Kidney (tissue), 14 donors: ENCODE data around the gene MKRN3. TPM values are rescaled to one million over a fixed set of nuclear protein-coding genes. Genes with fewer than 3 reads are reported as not detected.
"Not testable (repeated sequence)": the region's sequence is repeated elsewhere in the genome, so short reads cannot be mapped to it uniquely, and the experiment has no call there.

ENCODE experiments used
- DNase-seq, 5 donors: peaks; one replicate each; pipeline ENCODE4 v3.0.0-alpha.2; 2013 to 2020
- FAIRE-seq: peaks from 2 replicates; lab custom pipeline; 2012; peaks lifted over from hg19 to GRCh38; lab: Jason Lieb, UNC
- H3K27ac ChIP-seq, 2 donors: one replicate each; pipeline ENCODE4 v1.7.0; 2013; ENCODE audit warnings: low read depth in 2 of 2, low read length in 2 of 2, inconsistent platforms in 1 of 2
- H3K27me3 ChIP-seq: one replicate; pipeline ENCODE4 v1.7.1; 2013; ENCODE audit warnings: low read length, inconsistent platforms; ENCODE audit not compliant: control insufficient read depth, insufficient read depth
- H3K36me3 ChIP-seq, 3 donors: one replicate each; pipeline versions ENCODE4 v1.7.0 to v1.7.1; 2013; ENCODE audit warnings: low read length in 3 of 3, control low read depth in 1 of 3, inconsistent platforms in 1 of 3; ENCODE audit not compliant: insufficient read depth in 3 of 3, control insufficient read depth in 2 of 3
- H3K4me1 ChIP-seq, 3 donors: one replicate each; pipeline versions ENCODE4 v1.7.0 to v1.7.1; 2013; ENCODE audit warnings: low read length in 3 of 3, inconsistent platforms in 1 of 3, low read depth in 1 of 3; ENCODE audit not compliant: control insufficient read depth in 2 of 3, insufficient read depth in 2 of 3
- H3K4me3 ChIP-seq, 3 donors: one replicate each; pipeline versions ENCODE4 v1.7.0 to v1.8.1; 2013; ENCODE audit warnings: low read length in 3 of 3, control low read depth in 1 of 3, inconsistent platforms in 1 of 3
- H3K9ac ChIP-seq, 3 donors: one replicate each; pipeline versions ENCODE4 v1.7.0 to v1.7.1; 2013; ENCODE audit warnings: low read length in 3 of 3, control low read depth in 1 of 3, inconsistent platforms in 1 of 3
- H3K9me3 ChIP-seq, 3 donors: one replicate each; pipeline versions ENCODE4 v1.7.0 to v1.7.1; 2013; ENCODE audit warnings: low read length in 3 of 3, control low read depth in 1 of 3, inconsistent platforms in 1 of 3; ENCODE audit not compliant: control insufficient read depth in 2 of 3, insufficient read depth in 1 of 3
- intact Hi-C: fragments of 100-400 bp; cut with DNase I; formaldehyde crosslinking; loops from one replicate; pipeline ENCODE4 v1.11.1; 2022
- polyA plus RNA-seq: library from polyadenylated mRNA; stranded (reverse); fragments of 350-450 nt; fragmentation: Illumina TruSeq; extraction: RNeasy Lipid Tissue Mini Kit (QIAGEN cat#74804); gene quantifications from one replicate; pipeline ENCODE4 v1.2.3, GENCODE V29; 2014; ENCODE audit warnings: low read depth, low replicate concordance; ENCODE audit not compliant: insufficient read depth
- total RNA-seq: library from RNA; stranded (reverse); fragmentation: NEBNext Ultra II Directional; extraction: Animal tissue kit (Norgen Biotek cat#: 25700); gene quantifications from one replicate; pipeline ENCODE4 v1.2.1, GENCODE V29; 2021
- TF ChIP-seq, protein P1 (sequence below): IDR thresholded peaks from 3 replicates; pipeline ENCODE4 v1.5.1; 2012; ENCODE audit warnings: mild to moderate bottlenecking, moderate library complexity, borderline replicate concordance; ENCODE audit not compliant: insufficient read depth; ENCODE audit errors: extremely low read depth
- donor health status: control.
- donor health status: control.
- donor health status: control.
- donor health status: control.
- donor health status: control.
- donor health status: DM: yes; HTN: yes; CAD: no.
- donor health status: Normal renal cell carcinoma (clear cell type).

Gene MKRN3
- total and polyA plus RNA-seq, 2 donors from 2014 or later = not detected

DNA sequence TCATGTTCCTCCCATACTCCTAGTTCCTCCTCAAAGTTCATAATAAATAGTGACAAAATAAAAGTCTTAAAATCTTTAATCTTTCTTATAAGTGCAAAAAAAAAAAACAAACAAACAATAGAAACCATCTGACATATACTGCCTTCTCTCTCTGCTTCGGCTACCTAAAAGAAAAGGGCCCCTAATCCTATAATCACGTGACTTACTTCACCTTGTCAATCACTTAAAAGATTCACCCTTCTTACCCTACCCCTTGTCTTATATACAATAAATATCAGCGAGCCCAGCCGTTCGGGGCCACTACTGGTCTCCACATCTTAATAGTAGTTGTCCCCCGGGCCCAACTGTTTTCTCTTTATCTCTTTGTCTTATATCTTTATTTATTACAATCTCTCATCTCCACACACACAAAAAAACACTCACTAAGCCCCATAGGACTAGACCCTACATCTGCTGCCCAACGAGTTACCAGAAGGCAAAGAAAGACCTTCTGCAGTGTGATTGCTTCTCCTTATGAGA, 28.8 kb downstream of the MKRN3 start:
- H3K36me3 ChIP-seq = no peaks in the 10 kb centered on the region
- no peaks in the 10 kb centered on the region for H3K9me3 ChIP-seq
- H3K27ac ChIP-seq = no peak overlapping the region
- intact Hi-C loops = no loop called here
- DNase-seq (no peak), FAIRE-seq (no peak)
- no peaks in the 10 kb centered on the region for H3K4me1 ChIP-seq
- no peak overlapping the region for H3K4me3 ChIP-seq
- no peak overlapping the region for H3K9ac ChIP-seq
- TF ChIP-seq, protein P1, sequence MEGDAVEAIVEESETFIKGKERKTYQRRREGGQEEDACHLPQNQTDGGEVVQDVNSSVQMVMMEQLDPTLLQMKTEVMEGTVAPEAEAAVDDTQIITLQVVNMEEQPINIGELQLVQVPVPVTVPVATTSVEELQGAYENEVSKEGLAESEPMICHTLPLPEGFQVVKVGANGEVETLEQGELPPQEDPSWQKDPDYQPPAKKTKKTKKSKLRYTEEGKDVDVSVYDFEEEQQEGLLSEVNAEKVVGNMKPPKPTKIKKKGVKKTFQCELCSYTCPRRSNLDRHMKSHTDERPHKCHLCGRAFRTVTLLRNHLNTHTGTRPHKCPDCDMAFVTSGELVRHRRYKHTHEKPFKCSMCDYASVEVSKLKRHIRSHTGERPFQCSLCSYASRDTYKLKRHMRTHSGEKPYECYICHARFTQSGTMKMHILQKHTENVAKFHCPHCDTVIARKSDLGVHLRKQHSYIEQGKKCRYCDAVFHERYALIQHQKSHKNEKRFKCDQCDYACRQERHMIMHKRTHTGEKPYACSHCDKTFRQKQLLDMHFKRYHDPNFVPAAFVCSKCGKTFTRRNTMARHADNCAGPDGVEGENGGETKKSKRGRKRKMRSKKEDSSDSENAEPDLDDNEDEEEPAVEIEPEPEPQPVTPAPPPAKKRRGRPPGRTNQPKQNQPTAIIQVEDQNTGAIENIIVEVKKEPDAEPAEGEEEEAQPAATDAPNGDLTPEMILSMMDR = no peak
- H3K27me3 ChIP-seq = no peaks in the 10 kb centered on the region

DNA sequence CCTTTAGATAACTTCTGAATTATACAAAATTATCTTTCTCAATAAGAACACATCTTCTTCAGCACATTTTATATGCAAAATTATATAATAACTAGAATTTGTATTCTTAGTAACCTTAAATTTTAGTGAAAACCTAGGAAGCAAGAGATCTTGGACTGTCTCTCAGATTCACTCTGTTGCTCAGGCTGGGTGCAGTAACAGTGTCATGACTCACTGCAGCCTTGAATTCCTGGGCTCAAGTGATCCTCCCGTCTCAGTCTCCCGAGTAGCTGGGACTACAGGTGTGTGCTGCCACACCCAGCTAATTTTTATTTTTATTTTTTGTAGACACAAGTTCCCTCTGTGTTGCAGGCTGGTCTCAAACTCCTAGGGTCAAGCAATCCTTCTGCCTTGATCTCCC, 29.9 kb downstream of the MKRN3 start:
- intact Hi-C loops = no loop called here
- Histone ChIP-seq H3K9me3 (no peaks in the 10 kb centered on the region), H3K9ac (no peak overlapping the region), H3K4me1 (no peaks in the 10 kb centered on the region), H3K36me3 (no peaks in the 10 kb centered on the region), H3K27me3 (no peaks in the 10 kb centered on the region), H3K4me3 (no peak overlapping the region), H3K27ac (no peak overlapping the region)
- TF ChIP-seq, protein P1 = no peak
- no peak for DNase-seq
- FAIRE-seq = no peak

DNA sequence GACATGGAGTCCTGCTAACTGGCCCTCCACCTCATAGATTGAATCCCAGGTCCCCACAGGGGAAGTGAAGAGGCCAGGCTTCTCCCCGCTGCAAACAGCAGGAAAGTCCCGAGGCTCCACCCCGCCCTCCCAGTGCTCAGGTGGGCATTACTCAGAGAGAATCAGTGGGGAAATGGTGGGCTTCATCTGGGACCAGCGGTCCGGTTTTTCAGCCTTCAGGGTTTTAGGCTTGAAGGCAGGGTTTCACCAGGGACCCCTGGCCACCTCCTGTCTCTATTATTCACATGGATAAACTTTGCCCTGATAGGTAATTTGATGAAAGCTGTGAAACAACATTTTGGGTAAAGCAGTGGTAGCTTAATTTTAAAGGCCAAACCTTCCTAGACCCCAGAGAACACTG, 31.3 kb downstream of the MKRN3 start:
- no peaks in the 10 kb centered on the region for H3K36me3 ChIP-seq
- H3K27me3 ChIP-seq = no peaks in the 10 kb centered on the region
- no peak overlapping the region for H3K4me3 ChIP-seq
- no peak overlapping the region for H3K27ac ChIP-seq
- no peaks in the 10 kb centered on the region for H3K9me3 ChIP-seq
- DNase-seq (no peak), FAIRE-seq (no peak)
- intact Hi-C loops = no loop called here
- H3K9ac ChIP-seq = no peak overlapping the region
- no peaks in the 10 kb centered on the region for H3K4me1 ChIP-seq
- TF ChIP-seq, protein P1 = no peak

DNA sequence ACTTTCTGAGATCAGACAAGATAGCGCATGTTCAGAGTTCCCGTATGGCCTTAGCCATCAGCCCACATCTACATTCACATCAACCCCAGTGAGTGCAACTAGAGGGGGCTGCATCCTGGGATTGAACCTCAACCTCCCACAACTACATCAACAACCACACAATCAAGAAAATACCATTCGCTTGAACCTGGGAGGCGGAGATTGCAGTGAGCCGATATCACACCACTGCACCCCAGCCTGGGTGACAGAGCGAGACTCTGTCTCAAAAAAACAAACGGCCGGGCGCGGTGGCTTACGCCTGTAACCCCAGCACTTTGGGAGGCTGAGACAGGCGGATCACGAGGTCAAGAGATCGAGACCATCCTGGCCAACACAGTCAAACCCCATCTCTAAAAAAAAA, 31.8 kb downstream of the MKRN3 start:
- FAIRE-seq, DNase-seq: not testable (repeated sequence)

More for the DNA sequence above, 31.8 kb downstream of the MKRN3 start:
- H3K36me3 ChIP-seq, H3K9ac ChIP-seq, H3K27ac ChIP-seq, intact Hi-C loops, H3K9me3 ChIP-seq, H3K4me1 ChIP-seq, H3K27me3 ChIP-seq, H3K4me3 ChIP-seq: not testable (repeated sequence)
